ENCODE results near the gene GSTT2.
"Not testable (repeated sequence)": the region's sequence is repeated elsewhere in the genome, so short reads cannot be mapped to it uniquely, and the experiment has no call there.

GRCh38 chr22:23986089-23986488 lies 6.2 kb downstream of the GSTT2 start:
- TF ChIP-seq, protein P1, sequence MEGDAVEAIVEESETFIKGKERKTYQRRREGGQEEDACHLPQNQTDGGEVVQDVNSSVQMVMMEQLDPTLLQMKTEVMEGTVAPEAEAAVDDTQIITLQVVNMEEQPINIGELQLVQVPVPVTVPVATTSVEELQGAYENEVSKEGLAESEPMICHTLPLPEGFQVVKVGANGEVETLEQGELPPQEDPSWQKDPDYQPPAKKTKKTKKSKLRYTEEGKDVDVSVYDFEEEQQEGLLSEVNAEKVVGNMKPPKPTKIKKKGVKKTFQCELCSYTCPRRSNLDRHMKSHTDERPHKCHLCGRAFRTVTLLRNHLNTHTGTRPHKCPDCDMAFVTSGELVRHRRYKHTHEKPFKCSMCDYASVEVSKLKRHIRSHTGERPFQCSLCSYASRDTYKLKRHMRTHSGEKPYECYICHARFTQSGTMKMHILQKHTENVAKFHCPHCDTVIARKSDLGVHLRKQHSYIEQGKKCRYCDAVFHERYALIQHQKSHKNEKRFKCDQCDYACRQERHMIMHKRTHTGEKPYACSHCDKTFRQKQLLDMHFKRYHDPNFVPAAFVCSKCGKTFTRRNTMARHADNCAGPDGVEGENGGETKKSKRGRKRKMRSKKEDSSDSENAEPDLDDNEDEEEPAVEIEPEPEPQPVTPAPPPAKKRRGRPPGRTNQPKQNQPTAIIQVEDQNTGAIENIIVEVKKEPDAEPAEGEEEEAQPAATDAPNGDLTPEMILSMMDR (IDR thresholded peaks at IDR 0.05; ENCODE audit: low read depth, low read length) = not testable (repeated sequence)
- not testable (repeated sequence) for TF ChIP-seq POLR2A (IDR thresholded peaks at IDR 0.05; ENCODE audit: extremely low read depth, insufficient read length); MYC (IDR thresholded peaks at IDR 0.05; ENCODE audit: low read depth, low read length); MAX (IDR thresholded peaks at IDR 0.05; ENCODE audit: low read depth, low read length)

All from NB4 (cell line).